Esophagus muscularis mucosa (tissue), 4 donors: ENCODE measurements around the gene KLF11. TPM values are rescaled to one million over a fixed set of nuclear protein-coding genes. Genes with fewer than 3 reads are reported as not detected.

Experiments used
- DNase-seq: peaks from one replicate; pipeline ENCODE4 v3.0.0-alpha.2; 2017; ENCODE audit errors: extremely low spot score
- H3K27ac ChIP-seq, 4 donors: fragments of 200-600 bp; sonication (generic); replicated peaks in 1 of 4; 1 replicate in 3 of 4; 2 replicates in 1 of 4; pipeline ENCODE4 v1.5.1; 2016 to 2019; ENCODE audit warnings: mild to moderate bottlenecking in 1 of 4
- H3K27me3 ChIP-seq, 4 donors: fragments of 200-600 bp; sonication (generic); one replicate each; pipeline versions ENCODE4 v1.5.1 to v1.6.0; 2016 to 2019
- H3K36me3 ChIP-seq, 4 donors: fragments of 200-600 bp; sonication (generic); one replicate each; pipeline ENCODE4 v1.5.1; 2016 to 2019
- H3K4me1 ChIP-seq, 4 donors: fragments of 200-600 bp; sonication (generic); one replicate each; pipeline ENCODE4 v1.5.1; 2016 to 2019
- H3K4me3 ChIP-seq, 4 donors: fragments of 200-600 bp; sonication (generic); 1 replicate in 2 of 4; 2 replicates in 2 of 4; pipeline ENCODE4 v1.5.1; 2016 to 2019; ENCODE audit warnings: mild to moderate bottlenecking in 4 of 4, moderate library complexity in 1 of 4
- H3K9me3 ChIP-seq, 4 donors: fragments of 200-600 bp; sonication (generic); 1 replicate in 3 of 4; 2 replicates in 1 of 4; pipeline ENCODE4 v1.5.1; 2016 to 2019
- EP300 ChIP-seq: sonication (generic); formaldehyde crosslinking; IDR thresholded peaks from one replicate; pipeline ENCODE4 v1.6.1; 2017; ENCODE audit warnings: antibody characterized with exemption
- POLR2A ChIP-seq: fragments of 450-650 bp; IDR thresholded peaks from one replicate; pipeline ENCODE4 v1.6.1; 2017; ENCODE audit warnings: antibody characterized with exemption, moderate library complexity, mild to moderate bottlenecking, low read depth
- POLR2AphosphoS5 ChIP-seq, 2 donors: sonication (generic); formaldehyde crosslinking; IDR thresholded peaks; one replicate each; pipeline ENCODE4 v1.6.1; 2017; ENCODE audit warnings: antibody characterized with exemption in 2 of 2
- WGBS: methylation state at CpG from one replicate; pipeline ENCODE4 v1.1.5; 2018; 5-methylcytosine and 5-hydroxymethylcytosine counted together
- intact Hi-C: fragments of 100-400 bp; cut with DNase I; formaldehyde crosslinking; loops from one replicate; pipeline ENCODE4 v1.15.1; 2023
- total RNA-seq, 4 donors: library from RNA; depleted of rRNA; stranded (reverse); fragments of >200 nt; gene quantifications; one replicate each; pipeline versions ENCODE4 v1.1.0 to v1.2.1, GENCODE V29; 2016
- TF ChIP-seq, protein P1 (sequence below), 3 experiments: fragments of 200-600 bp in 2 of 3; fragments of 450-650 bp in 1 of 3; sonication (generic) in 2 of 3; IDR thresholded peaks; one replicate each; pipeline ENCODE4 v1.5.1; 2017 to 2019; ENCODE audit warnings: antibody characterized with exemption in 3 of 3, mild to moderate bottlenecking in 2 of 3, moderate library complexity in 1 of 3

KLF11 gene
- total RNA-seq = 10 to 100 TPM; 15.8 to 51.6 (median 33.9) TPM

DNA sequence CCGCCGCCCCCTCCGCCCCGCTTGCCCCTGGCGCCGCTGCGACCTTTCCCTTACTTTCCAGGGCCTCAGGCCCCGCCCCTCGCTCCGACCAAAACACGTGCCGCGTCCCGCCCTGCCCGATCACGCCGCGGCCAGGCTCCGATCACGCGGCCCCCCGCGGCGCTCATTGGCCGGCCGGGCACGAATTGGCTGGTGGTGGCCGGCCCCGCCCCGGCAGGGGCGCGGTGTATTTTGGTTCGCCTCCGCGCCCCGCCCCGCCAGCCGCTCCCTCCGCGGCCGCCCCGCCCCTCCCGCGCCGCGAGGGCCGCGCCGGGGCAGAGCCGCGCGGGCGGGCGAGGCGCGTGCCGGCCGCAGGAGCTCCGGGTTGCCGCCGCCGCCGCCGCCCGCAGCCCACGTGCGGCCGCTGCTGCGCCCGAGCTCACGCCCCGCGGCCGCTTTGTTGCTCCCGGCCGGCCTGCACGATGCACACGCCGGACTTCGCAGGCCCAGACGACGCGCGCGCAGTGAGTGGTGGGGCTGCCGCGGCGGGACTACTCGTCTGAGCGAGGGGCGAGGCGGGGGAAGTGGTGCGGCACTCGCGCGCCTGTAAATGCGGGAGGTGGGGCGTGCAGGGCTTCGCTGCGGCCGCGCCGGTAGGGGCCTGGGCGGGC, at the start of gene KLF11:
TSS of gene KLF11 (plus strand) at position 295 of the 650 bp plus-strand sequence. CDS start at position 462, 167 bp downstream.
- Histone ChIP-seq H3K4me1 (peaks cover 76 to 86% (median 82%) of the 10 kb centered on the region in 4 donors), H3K27ac (peak within 1 kb of the TSS; percentile 96 to 99 (median 98)), H3K9me3 (no peaks in the 10 kb centered on the region), H3K4me3 (peak within 1 kb of the TSS; percentile 69 to 97 (median 76)), H3K27me3 (no peaks in the 10 kb centered on the region), H3K36me3 (peaks cover 12 to 27% (median 23%) of the 10 kb centered on the region in 4 donors)
- intact Hi-C loops = no loop called here
- DNase-seq = peak; percentile 97
- WGBS = 1% methylated on average over 14 of the region's 104 CpGs
- TF ChIP-seq POLR2A (peak; percentile 48), EP300 (peak; percentile 47), POLR2AphosphoS5 (IDR thresholded peaks at IDR 0.05) (peak; percentile 47 to 81)
- TF ChIP-seq, protein P1, sequence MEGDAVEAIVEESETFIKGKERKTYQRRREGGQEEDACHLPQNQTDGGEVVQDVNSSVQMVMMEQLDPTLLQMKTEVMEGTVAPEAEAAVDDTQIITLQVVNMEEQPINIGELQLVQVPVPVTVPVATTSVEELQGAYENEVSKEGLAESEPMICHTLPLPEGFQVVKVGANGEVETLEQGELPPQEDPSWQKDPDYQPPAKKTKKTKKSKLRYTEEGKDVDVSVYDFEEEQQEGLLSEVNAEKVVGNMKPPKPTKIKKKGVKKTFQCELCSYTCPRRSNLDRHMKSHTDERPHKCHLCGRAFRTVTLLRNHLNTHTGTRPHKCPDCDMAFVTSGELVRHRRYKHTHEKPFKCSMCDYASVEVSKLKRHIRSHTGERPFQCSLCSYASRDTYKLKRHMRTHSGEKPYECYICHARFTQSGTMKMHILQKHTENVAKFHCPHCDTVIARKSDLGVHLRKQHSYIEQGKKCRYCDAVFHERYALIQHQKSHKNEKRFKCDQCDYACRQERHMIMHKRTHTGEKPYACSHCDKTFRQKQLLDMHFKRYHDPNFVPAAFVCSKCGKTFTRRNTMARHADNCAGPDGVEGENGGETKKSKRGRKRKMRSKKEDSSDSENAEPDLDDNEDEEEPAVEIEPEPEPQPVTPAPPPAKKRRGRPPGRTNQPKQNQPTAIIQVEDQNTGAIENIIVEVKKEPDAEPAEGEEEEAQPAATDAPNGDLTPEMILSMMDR (IDR thresholded peaks at IDR 0.05) = peak in 1 of 3 experiments; percentile 12

GRCh38 chr2:9994462-9994861, 48.9 kb upstream of the KLF11 start:
- no peak overlapping the region for H3K27ac ChIP-seq
- H3K27me3 ChIP-seq = no peaks in the 10 kb centered on the region
- no peak for DNase-seq
- TF ChIP-seq, protein P1 (IDR thresholded peaks at IDR 0.05) = no peak
- TF ChIP-seq POLR2A (no peak), POLR2AphosphoS5 (IDR thresholded peaks at IDR 0.05) (no peak), EP300 (no peak)
- H3K4me3 ChIP-seq = no peak overlapping the region
- peaks cover 0 to 27% (median 14%) of the 10 kb centered on the region in 4 donors for H3K4me1 ChIP-seq
- H3K36me3 ChIP-seq = no peaks in the 10 kb centered on the region
- intact Hi-C loops = no loop called here
- no peaks in the 10 kb centered on the region for H3K9me3 ChIP-seq
- WGBS = 96% methylated on average over 11 of the region's 11 CpGs

GRCh38 chr2:9995059-9995458, 48.3 kb upstream of the KLF11 start:
- H3K4me1 ChIP-seq = peaks cover 0 to 27% (median 14%) of the 10 kb centered on the region in 4 donors
- no peak for DNase-seq
- no peak for TF ChIP-seq EP300
- H3K9me3 ChIP-seq = no peaks in the 10 kb centered on the region
- no peaks in the 10 kb centered on the region for H3K36me3 ChIP-seq
- H3K4me3 ChIP-seq = no peak overlapping the region
- no peaks in the 10 kb centered on the region for H3K27me3 ChIP-seq
- 89% methylated on average over 5 of the region's 5 CpGs for WGBS
- no peak overlapping the region for H3K27ac ChIP-seq
- intact Hi-C loops = no loop called here

DNA sequence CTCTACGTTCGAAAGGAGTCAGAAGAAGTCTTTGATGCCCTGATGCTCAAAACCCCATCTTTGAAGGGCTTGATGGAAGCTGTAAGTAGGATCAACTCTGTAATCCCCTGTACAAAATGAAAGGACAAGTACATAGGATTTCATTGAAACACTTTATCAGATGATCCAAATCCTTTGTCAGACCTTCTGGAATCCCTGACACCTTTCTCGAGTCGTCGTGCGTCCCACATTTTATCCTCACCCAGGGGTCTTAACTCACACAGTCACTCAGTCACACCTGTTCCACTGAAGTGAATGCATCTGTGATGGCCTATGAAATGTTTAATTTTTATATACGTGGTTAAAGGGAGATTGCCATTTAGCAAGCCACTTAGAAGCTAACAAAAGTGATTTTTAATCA, 47.0 kb upstream of the KLF11 start:
- no peak for DNase-seq
- no peak overlapping the region for H3K27ac ChIP-seq
- no peak overlapping the region for H3K4me3 ChIP-seq
- intact Hi-C loops = no loop called here
- WGBS = 93% methylated on average over 7 of the region's 7 CpGs
- no peaks in the 10 kb centered on the region for H3K36me3 ChIP-seq
- H3K27me3 ChIP-seq = no peaks in the 10 kb centered on the region
- TF ChIP-seq POLR2AphosphoS5 (IDR thresholded peaks at IDR 0.05) (no peak), EP300 (no peak), POLR2A (no peak)
- TF ChIP-seq, protein P1 (IDR thresholded peaks at IDR 0.05) = no peak
- H3K4me1 ChIP-seq = peaks cover 0 to 23% (median 10%) of the 10 kb centered on the region in 4 donors
- no peaks in the 10 kb centered on the region for H3K9me3 ChIP-seq

- 71% methylated on average over 7 of the region's 7 CpGs for WGBS
- no peaks in the 10 kb centered on the region for H3K36me3 ChIP-seq
- H3K27ac ChIP-seq = no peak overlapping the region
- H3K4me3 ChIP-seq = no peak overlapping the region
- TF ChIP-seq, protein P1 (IDR thresholded peaks at IDR 0.05) = no peak
- no peak for TF ChIP-seq POLR2A
- TF ChIP-seq EP300 = no peak
- TF ChIP-seq POLR2AphosphoS5 (IDR thresholded peaks at IDR 0.05) = no peak
- H3K9me3 ChIP-seq = no peaks in the 10 kb centered on the region
- H3K27me3 ChIP-seq = no peaks in the 10 kb centered on the region
- no peak for DNase-seq
- H3K4me1 ChIP-seq = peaks cover 0 to 11% (median 5%) of the 10 kb centered on the region in 4 donors
- intact Hi-C loops = no loop called here
Measured at GRCh38 chr2:9997936-9998335, 45.4 kb upstream of the KLF11 start.
